ENCODE data around the gene FAM227B. TPM values are rescaled to one million over a fixed set of nuclear protein-coding genes. Genes with fewer than 3 reads are reported as not detected.

The FAM227B gene
- total RNA-seq, 1 experiment from 2014 or later: 0.98 TPM

- no peaks in the 10 kb centered on the region for H3K36me3 ChIP-seq (ENCODE audit: low read depth, low read length)
- TF ChIP-seq EZH2 (IDR thresholded peaks at IDR 0.05; ENCODE audit: low read length, unreplicated experiment) (no peak), EZH2phosphoT487 (IDR thresholded peaks at IDR 0.05; ENCODE audit: borderline replicate concordance, low read length) (no peak), CTCF (conservative IDR thresholded peaks at IDR 0.05; ENCODE audit: low read depth, low read length) (no peak)
- DNase-seq (peak; percentile 60), ATAC-seq (peak; percentile 77)
- peak overlapping the region; percentile 40 for H3K4me2 ChIP-seq (ENCODE audit: low read length)
- H4K20me1 ChIP-seq (ENCODE audit: low read length): no peaks in the 10 kb centered on the region
- H3K4me1 ChIP-seq (ENCODE audit: insufficient read depth, low read length): peaks cover 34% of the 10 kb centered on the region
- H3K9me2 ChIP-seq (replicated peaks; ENCODE audit: low read length): no peaks in the 10 kb centered on the region
- BruUV-seq (replicated peaks): no TSS peak
- no peaks in the 10 kb centered on the region for H3K9me3 ChIP-seq (ENCODE audit: low read length)
- H3K9ac ChIP-seq (ENCODE audit: low read length): no peak overlapping the region
- peak overlapping the region; percentile 53 for H3K27ac ChIP-seq (ENCODE audit: low read length)
- intact Hi-C loops (cut with micrococcal nuclease): loop anchor here (2.0 to 10.0 kb wide), 3 partner anchors 125 to 556 kb away; partner anchors contain the start of genes DTWD1 and FAM227B
- ChIA-PET POLR2A (ENCODE audit: unreplicated experiment) (interaction anchor here (0.5 to 0.6 kb wide), 4 partner anchors 73 to 557 kb away, joined by 3 to 5 read pairs (median 3); partner anchors contain the start of gene FGF7), CTCF (interaction anchor here (1.2 kb wide), 1 partner anchor 25 kb away, joined by 3 read pairs; no protein-coding TSS in a partner anchor)
- no peaks in the 10 kb centered on the region for H3F3A ChIP-seq (ENCODE audit: low read length, unreplicated experiment)
- no peak overlapping the region for H2AFZ ChIP-seq (ENCODE audit: low read length)
- H3K79me2 ChIP-seq (ENCODE audit: low read length): no peaks in the 10 kb centered on the region
- no peak overlapping the region for H3K4me3 ChIP-seq (ENCODE audit: low read length)
- no peaks in the 10 kb centered on the region for H3K27me3 ChIP-seq (ENCODE audit: low read length)
Observed at GRCh38 chr15:49495993-49496753, 124.4 kb downstream of the FAM227B start.

GRCh38 chr15:49494842-49495241 is 125.8 kb downstream of the FAM227B start:
- POLR2A ChIA-PET (ENCODE audit: unreplicated experiment): no interaction called here
- H3K9me3 ChIP-seq (ENCODE audit: low read length): no peaks in the 10 kb centered on the region
- no peak overlapping the region for H3K9ac ChIP-seq (ENCODE audit: low read length)
- H3K27ac ChIP-seq (ENCODE audit: low read length): peak overlapping the region; percentile 53
- H3K79me2 ChIP-seq (ENCODE audit: low read length): no peaks in the 10 kb centered on the region
- H3K4me2 ChIP-seq (ENCODE audit: low read length): peak overlapping the region; percentile 29; the same call in 1 of the 2 replicates
- no peak overlapping the region for H3K4me3 ChIP-seq (ENCODE audit: low read length)
- TF ChIP-seq EZH2 (IDR thresholded peaks at IDR 0.05; ENCODE audit: low read length, unreplicated experiment) (no peak), CTCF (conservative IDR thresholded peaks at IDR 0.05; ENCODE audit: low read depth, low read length) (no peak)
- H3K9me2 ChIP-seq (replicated peaks; ENCODE audit: low read length): no peaks in the 10 kb centered on the region
- CTCF ChIA-PET: interaction anchor here (0.6 kb wide), 1 partner anchor 126 kb away, joined by 3 read pairs; the partner anchor contains the start of gene DTWD1
- no peak overlapping the region for H2AFZ ChIP-seq (ENCODE audit: low read length)
- peaks cover 34% of the 10 kb centered on the region for H3K4me1 ChIP-seq (ENCODE audit: insufficient read depth, low read length)
- intact Hi-C loops (cut with micrococcal nuclease): loop anchor here (2.0 to 10.0 kb wide), 3 partner anchors 126 to 557 kb away; partner anchors contain the start of genes DTWD1 and FAM227B
- no peaks in the 10 kb centered on the region for H4K20me1 ChIP-seq (ENCODE audit: low read length)
- no peaks in the 10 kb centered on the region for H3F3A ChIP-seq (ENCODE audit: low read length, unreplicated experiment)
- DNase-seq (peak; percentile 67), ATAC-seq (peak; percentile 72; the same call in 1 of the 2 replicates)
- H3K36me3 ChIP-seq (ENCODE audit: low read depth, low read length): no peaks in the 10 kb centered on the region
- no TSS peak for BruUV-seq (replicated peaks)
- H3K27me3 ChIP-seq (ENCODE audit: low read length): no peaks in the 10 kb centered on the region

GRCh38 chr15:49492830-49493229 is 127.8 kb downstream of the FAM227B start:
- Histone ChIP-seq H3K9me2 (replicated peaks; ENCODE audit: low read length) (no peaks in the 10 kb centered on the region), H3K27ac (ENCODE audit: low read length) (no peak overlapping the region), H3K27me3 (ENCODE audit: low read length) (no peaks in the 10 kb centered on the region), H3K4me1 (ENCODE audit: insufficient read depth, low read length) (peaks cover 34% of the 10 kb centered on the region), H3K4me3 (ENCODE audit: low read length) (no peak overlapping the region), H3K9ac (ENCODE audit: low read length) (no peak overlapping the region), H3K4me2 (ENCODE audit: low read length) (no peak overlapping the region), H2AFZ (ENCODE audit: low read length) (no peak overlapping the region), H3K9me3 (ENCODE audit: low read length) (no peaks in the 10 kb centered on the region), H3K36me3 (ENCODE audit: low read depth, low read length) (no peaks in the 10 kb centered on the region), H3K79me2 (ENCODE audit: low read length) (no peaks in the 10 kb centered on the region), H3F3A (ENCODE audit: low read length, unreplicated experiment) (no peaks in the 10 kb centered on the region), H4K20me1 (ENCODE audit: low read length) (no peaks in the 10 kb centered on the region)
- DNase-seq: peak; percentile 31
- ChIA-PET POLR2A (ENCODE audit: unreplicated experiment) (no interaction called here), CTCF (no interaction called here)
- no peak for TF ChIP-seq EZH2 (IDR thresholded peaks at IDR 0.05; ENCODE audit: low read length, unreplicated experiment)
- no peak for TF ChIP-seq CTCF (conservative IDR thresholded peaks at IDR 0.05; ENCODE audit: low read depth, low read length)
- TF ChIP-seq EZH2phosphoT487 (IDR thresholded peaks at IDR 0.05; ENCODE audit: borderline replicate concordance, low read length): no peak
- BruUV-seq (replicated peaks): no TSS peak
- intact Hi-C loops (cut with micrococcal nuclease): loop anchor here (10.0 kb wide), 1 partner anchor 352 kb away; no protein-coding TSS in a partner anchor
- ATAC-seq: no peak
